NCI-H748 treated with DMSO at 0.1 percent for 48 hours (cell line): ENCODE measurements around the gene AFP.

Experiments used
- DNase-seq: peaks from one replicate; lab custom pipeline; 2025; lab: John Stamatoyannopoulos, UW

Gene AFP

GRCh38 chr4:73438582-73439215, 2.7 kb downstream of the AFP start:
- no peak for DNase-seq

GRCh38 chr4:73439445-73439844, 3.4 kb downstream of the AFP start:
- no peak for DNase-seq

GRCh38 chr4:73439991-73440390, 4.0 kb downstream of the AFP start:
- DNase-seq: no peak

GRCh38 chr4:73440653-73441052, 4.6 kb downstream of the AFP start:
- DNase-seq: no peak

- no peak for DNase-seq
These were observed 6.3 kb downstream of the AFP start for GRCh38 chr4:73442275-73442674.

- DNase-seq: no peak
These were observed 7.2 kb downstream of the AFP start for GRCh38 chr4:73443224-73443623.

- no peak for DNase-seq
These were observed 9.6 kb downstream of the AFP start for GRCh38 chr4:73445383-73446335.

GRCh38 chr4:73446336-73446938, 10.4 kb downstream of the AFP start:
- peak; percentile 40 for DNase-seq

GRCh38 chr4:73447671-73448070, 11.7 kb downstream of the AFP start:
- DNase-seq: no peak

- DNase-seq: no peak
These were observed 12.6 kb downstream of the AFP start for GRCh38 chr4:73448448-73449203.

GRCh38 chr4:73450398-73451004, 14.5 kb downstream of the AFP start:
- peak; percentile 77 for DNase-seq

GRCh38 chr4:73451404-73451803, 15.4 kb downstream of the AFP start:
- DNase-seq: peak; percentile 74

- no peak for DNase-seq
These were observed 16.1 kb downstream of the AFP start for GRCh38 chr4:73451981-73452747.

GRCh38 chr4:73452953-73453700, 17.1 kb downstream of the AFP start:
- DNase-seq: no peak

GRCh38 chr4:73453701-73454005, 17.6 kb downstream of the AFP start:
- DNase-seq: no peak

- DNase-seq: no peak
These were observed 18.9 kb downstream of the AFP start for GRCh38 chr4:73454920-73455319.

- no peak for DNase-seq
These were observed 20.4 kb downstream of the AFP start for GRCh38 chr4:73456177-73457022.

GRCh38 chr4:73458184-73459047, 22.4 kb downstream of the AFP start:
- DNase-seq: no peak

GRCh38 chr4:73459048-73459421, 23.0 kb downstream of the AFP start:
- no peak for DNase-seq
